ENCODE measurements around the gene PDE4D. TPM values are rescaled to one million over a fixed set of nuclear protein-coding genes. Genes with fewer than 3 reads are reported as not detected.

Gene PDE4D
- polyA plus RNA-seq, 1 donor (not counting 4 experiments of a cell fraction or from before 2014, with no cell fraction given): 3.6 TPM

- Histone ChIP-seq H3K9me1 (ENCODE audit: control insufficient read depth, extremely low read depth, insufficient read depth, low read length) (no peaks in the 10 kb centered on the region), H4K20me1 (ENCODE audit: control insufficient read depth, extremely low read depth, insufficient read depth, low read length) (no peaks in the 10 kb centered on the region), H3K9ac (ENCODE audit: control insufficient read depth, extremely low read depth, insufficient read depth, low read length) (no peak overlapping the region), H3K4me3 (ENCODE audit: control insufficient read depth in 2 of 3, extremely low read depth in 1 of 3, insufficient read depth in 2 of 3, low read depth in 1 of 3, low read length in 3 of 3) (no peak overlapping the region), H3K4me2 (ENCODE audit: control insufficient read depth, extremely low read depth, insufficient read depth, low read depth, low read length) (no peak overlapping the region), H3K36me3 (ENCODE audit: control insufficient read depth in 2 of 2, extremely low read depth in 1 of 2, insufficient read depth in 2 of 2, low read length in 2 of 2) (no peaks in the 10 kb centered on the region), H3K79me2 (ENCODE audit: control insufficient read depth, insufficient read depth, low read length) (no peaks in the 10 kb centered on the region), H3K27ac (ENCODE audit: control insufficient read depth, insufficient read depth, low read length) (no peak overlapping the region), H3K4me1 (ENCODE audit: control insufficient read depth, extremely low read depth, insufficient read depth, low read length) (no peaks in the 10 kb centered on the region), H3K27me3 (ENCODE audit: control insufficient read depth, extremely low read depth, insufficient read depth, low read length) (no peaks in the 10 kb centered on the region), H3K9me3 (ENCODE audit: control insufficient read depth, low read depth, low read length) (no peaks in the 10 kb centered on the region), H2AFZ (ENCODE audit: control insufficient read depth, low read length) (no peak overlapping the region)
- dilution Hi-C loops (cut with MboI; ENCODE audit: extremely low pct_ligation_motif_present, low sequenced_read_pairs): no loop called here
- TF ChIP-seq, protein P1, sequence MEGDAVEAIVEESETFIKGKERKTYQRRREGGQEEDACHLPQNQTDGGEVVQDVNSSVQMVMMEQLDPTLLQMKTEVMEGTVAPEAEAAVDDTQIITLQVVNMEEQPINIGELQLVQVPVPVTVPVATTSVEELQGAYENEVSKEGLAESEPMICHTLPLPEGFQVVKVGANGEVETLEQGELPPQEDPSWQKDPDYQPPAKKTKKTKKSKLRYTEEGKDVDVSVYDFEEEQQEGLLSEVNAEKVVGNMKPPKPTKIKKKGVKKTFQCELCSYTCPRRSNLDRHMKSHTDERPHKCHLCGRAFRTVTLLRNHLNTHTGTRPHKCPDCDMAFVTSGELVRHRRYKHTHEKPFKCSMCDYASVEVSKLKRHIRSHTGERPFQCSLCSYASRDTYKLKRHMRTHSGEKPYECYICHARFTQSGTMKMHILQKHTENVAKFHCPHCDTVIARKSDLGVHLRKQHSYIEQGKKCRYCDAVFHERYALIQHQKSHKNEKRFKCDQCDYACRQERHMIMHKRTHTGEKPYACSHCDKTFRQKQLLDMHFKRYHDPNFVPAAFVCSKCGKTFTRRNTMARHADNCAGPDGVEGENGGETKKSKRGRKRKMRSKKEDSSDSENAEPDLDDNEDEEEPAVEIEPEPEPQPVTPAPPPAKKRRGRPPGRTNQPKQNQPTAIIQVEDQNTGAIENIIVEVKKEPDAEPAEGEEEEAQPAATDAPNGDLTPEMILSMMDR (optimal IDR thresholded peaks at IDR 0.05 in 1 of 3, IDR thresholded peaks at IDR 0.05 in 1 of 3, conservative IDR thresholded peaks at IDR 0.05 in 1 of 3; ENCODE audit: extremely low read depth in 1 of 3, insufficient read depth in 2 of 3, low read length in 3 of 3): no peak
- TF ChIP-seq EZH2 (IDR thresholded peaks at IDR 0.05; ENCODE audit: low read length): no peak
- DNase-seq (ENCODE audit: low read depth, low spot score): no peak
- no peak for FAIRE-seq
These were observed 506.4 kb downstream of the PDE4D start for GRCh38 chr5:59387127-59387526.

DNA sequence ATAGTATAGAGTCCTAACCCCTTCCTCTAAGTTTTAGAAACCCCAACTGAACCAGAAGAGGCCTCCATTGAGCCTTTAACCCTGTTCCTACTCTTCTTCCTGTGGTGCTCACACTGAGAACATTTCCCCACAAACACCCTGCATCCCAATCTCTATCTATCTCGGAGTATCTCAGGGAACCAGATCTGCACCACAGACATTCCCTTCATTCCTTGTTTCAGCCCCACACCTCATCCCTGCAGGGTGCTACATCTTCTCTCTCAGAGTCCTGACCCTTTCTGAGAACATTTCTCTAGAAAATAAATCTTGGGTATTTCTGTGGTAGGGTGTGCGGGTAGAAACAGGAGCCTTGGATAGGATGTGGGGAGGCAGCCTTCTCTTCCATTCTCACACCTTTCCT is 507.8 kb downstream of the PDE4D start:
- dilution Hi-C loops (cut with MboI; ENCODE audit: extremely low pct_ligation_motif_present, low sequenced_read_pairs): no loop called here
- H3K4me1 ChIP-seq (ENCODE audit: control insufficient read depth, extremely low read depth, insufficient read depth, low read length): no peaks in the 10 kb centered on the region
- H3K4me2 ChIP-seq (ENCODE audit: control insufficient read depth, extremely low read depth, insufficient read depth, low read depth, low read length): no peak overlapping the region
- no peak overlapping the region for H3K27ac ChIP-seq (ENCODE audit: control insufficient read depth, insufficient read depth, low read length)
- no peak overlapping the region for H3K4me3 ChIP-seq (ENCODE audit: control insufficient read depth in 2 of 3, extremely low read depth in 1 of 3, insufficient read depth in 2 of 3, low read depth in 1 of 3, low read length in 3 of 3)
- FAIRE-seq: no peak
- H3K79me2 ChIP-seq (ENCODE audit: control insufficient read depth, insufficient read depth, low read length): no peaks in the 10 kb centered on the region
- H3K9me3 ChIP-seq (ENCODE audit: control insufficient read depth, low read depth, low read length): no peaks in the 10 kb centered on the region
- TF ChIP-seq EZH2 (IDR thresholded peaks at IDR 0.05; ENCODE audit: low read length): no peak
- TF ChIP-seq, protein P1 (optimal IDR thresholded peaks at IDR 0.05 in 1 of 3, IDR thresholded peaks at IDR 0.05 in 1 of 3, conservative IDR thresholded peaks at IDR 0.05 in 1 of 3; ENCODE audit: extremely low read depth in 1 of 3, insufficient read depth in 2 of 3, low read length in 3 of 3): no peak
- no peak overlapping the region for H2AFZ ChIP-seq (ENCODE audit: control insufficient read depth, low read length)
- DNase-seq (ENCODE audit: low read depth, low spot score): no peak
- H3K27me3 ChIP-seq (ENCODE audit: control insufficient read depth, extremely low read depth, insufficient read depth, low read length): no peaks in the 10 kb centered on the region
- H4K20me1 ChIP-seq (ENCODE audit: control insufficient read depth, extremely low read depth, insufficient read depth, low read length): no peaks in the 10 kb centered on the region
- no peak overlapping the region for H3K9ac ChIP-seq (ENCODE audit: control insufficient read depth, extremely low read depth, insufficient read depth, low read length)
- H3K36me3 ChIP-seq (ENCODE audit: control insufficient read depth in 2 of 2, extremely low read depth in 1 of 2, insufficient read depth in 2 of 2, low read length in 2 of 2): no peaks in the 10 kb centered on the region
- H3K9me1 ChIP-seq (ENCODE audit: control insufficient read depth, extremely low read depth, insufficient read depth, low read length): no peaks in the 10 kb centered on the region
